ENCODE results near the gene ZPLD1.

DNA sequence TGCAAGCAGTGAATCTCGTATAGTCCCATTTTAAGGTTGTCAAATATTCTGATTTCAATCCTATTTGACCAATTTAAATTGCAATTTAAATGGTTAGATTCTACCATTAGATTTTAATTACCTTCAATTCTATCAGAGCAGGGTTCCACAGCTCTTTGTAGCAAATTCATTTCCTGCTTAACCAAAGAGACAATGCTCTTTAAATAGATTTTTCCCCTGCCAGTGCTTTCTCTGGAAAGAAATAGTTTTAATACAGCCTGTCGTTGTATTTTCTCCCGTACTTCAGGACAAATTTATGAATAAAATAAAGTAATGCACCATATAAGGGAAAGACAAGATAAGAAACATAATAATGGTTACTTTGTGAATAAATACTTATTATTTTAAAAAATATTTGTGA, 62.8 kb downstream of the ZPLD1 start:
- TF ChIP-seq, protein P1, sequence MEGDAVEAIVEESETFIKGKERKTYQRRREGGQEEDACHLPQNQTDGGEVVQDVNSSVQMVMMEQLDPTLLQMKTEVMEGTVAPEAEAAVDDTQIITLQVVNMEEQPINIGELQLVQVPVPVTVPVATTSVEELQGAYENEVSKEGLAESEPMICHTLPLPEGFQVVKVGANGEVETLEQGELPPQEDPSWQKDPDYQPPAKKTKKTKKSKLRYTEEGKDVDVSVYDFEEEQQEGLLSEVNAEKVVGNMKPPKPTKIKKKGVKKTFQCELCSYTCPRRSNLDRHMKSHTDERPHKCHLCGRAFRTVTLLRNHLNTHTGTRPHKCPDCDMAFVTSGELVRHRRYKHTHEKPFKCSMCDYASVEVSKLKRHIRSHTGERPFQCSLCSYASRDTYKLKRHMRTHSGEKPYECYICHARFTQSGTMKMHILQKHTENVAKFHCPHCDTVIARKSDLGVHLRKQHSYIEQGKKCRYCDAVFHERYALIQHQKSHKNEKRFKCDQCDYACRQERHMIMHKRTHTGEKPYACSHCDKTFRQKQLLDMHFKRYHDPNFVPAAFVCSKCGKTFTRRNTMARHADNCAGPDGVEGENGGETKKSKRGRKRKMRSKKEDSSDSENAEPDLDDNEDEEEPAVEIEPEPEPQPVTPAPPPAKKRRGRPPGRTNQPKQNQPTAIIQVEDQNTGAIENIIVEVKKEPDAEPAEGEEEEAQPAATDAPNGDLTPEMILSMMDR (IDR thresholded peaks at IDR 0.05) = no peak
- TF ChIP-seq POLR2A (IDR thresholded peaks at IDR 0.05) = no peak
- TF ChIP-seq POLR2AphosphoS5 (IDR thresholded peaks at IDR 0.05) = no peak
- TF ChIP-seq EP300 (IDR thresholded peaks at IDR 0.05) = no peak
